Esophagus muscularis mucosa (tissue), 3 donors: ENCODE results near the gene DAPK2.

Experiments used
- CTCF ChIP-seq, 3 experiments: fragments of 200-600 bp in 2 of 3; fragments of 450-650 bp in 1 of 3; sonication (generic) in 2 of 3; IDR thresholded peaks; one replicate each; pipeline ENCODE4 v1.5.1; 2017 to 2019; ENCODE audit warnings: antibody characterized with exemption in 3 of 3, mild to moderate bottlenecking in 2 of 3, moderate library complexity in 1 of 3
- POLR2A ChIP-seq: fragments of 450-650 bp; IDR thresholded peaks from one replicate; pipeline ENCODE4 v1.6.1; 2017; ENCODE audit warnings: antibody characterized with exemption, moderate library complexity, mild to moderate bottlenecking, low read depth
- POLR2AphosphoS5 ChIP-seq, 2 donors: sonication (generic); formaldehyde crosslinking; IDR thresholded peaks; one replicate each; pipeline ENCODE4 v1.6.1; 2017; ENCODE audit warnings: antibody characterized with exemption in 2 of 2

- no peak for TF ChIP-seq CTCF (IDR thresholded peaks at IDR 0.05)
- no peak for TF ChIP-seq POLR2A
- no peak for TF ChIP-seq POLR2AphosphoS5 (IDR thresholded peaks at IDR 0.05)
Measured at GRCh38 chr15:63982381-63982854, 63.9 kb downstream of the DAPK2 start.
